ENCODE results near the gene TMEM208. TPM values are rescaled to one million over a fixed set of nuclear protein-coding genes. Genes with fewer than 3 reads are reported as not detected.

Gene TMEM208
- total RNA-seq, 4 donors from 2014 or later, result 33.0 to 45.4 (median 40.8) TPM

- no peak for ATAC-seq (ENCODE audit: low FRiP score)
- no peak for TF ChIP-seq CTCF (IDR thresholded peaks at IDR 0.05)
Observed at GRCh38 chr16:67229906-67230808, 3.2 kb downstream of the TMEM208 start.

GRCh38 chr16:67230809-67231660 lies 4.1 kb downstream of the TMEM208 start:
- DNase-seq (ENCODE audit: low spot score) (no peak), ATAC-seq (ENCODE audit: low FRiP score) (no peak)

More at GRCh38 chr16:67229906-67230808, 3.2 kb downstream of the TMEM208 start:
- no peak for DNase-seq (ENCODE audit: low spot score)

GRCh38 chr16:67233596-67233995 lies 6.7 kb downstream of the TMEM208 start:
- DNase-seq (ENCODE audit: low spot score), result no peak
- ATAC-seq (ENCODE audit: low FRiP score), result no peak
- no peak for TF ChIP-seq CTCF (IDR thresholded peaks at IDR 0.05)

More at GRCh38 chr16:67230809-67231660, 4.1 kb downstream of the TMEM208 start:
- TF ChIP-seq CTCF (IDR thresholded peaks at IDR 0.05), result no peak

- ATAC-seq (ENCODE audit: low FRiP score) (no peak), DNase-seq (ENCODE audit: low spot score) (no peak)
- no peak for TF ChIP-seq CTCF (IDR thresholded peaks at IDR 0.05)
Observed at GRCh38 chr16:67234180-67234597, 7.3 kb downstream of the TMEM208 start.

- DNase-seq (ENCODE audit: low spot score), result no peak
- ATAC-seq (ENCODE audit: low FRiP score), result no peak
- TF ChIP-seq CTCF (IDR thresholded peaks at IDR 0.05), result no peak
Observed at GRCh38 chr16:67235816-67236562, 9.1 kb downstream of the TMEM208 start.

- ATAC-seq (ENCODE audit: low FRiP score) (no peak), DNase-seq (ENCODE audit: low spot score) (no peak)
Observed at GRCh38 chr16:67236563-67237395, 9.8 kb downstream of the TMEM208 start.

More at GRCh38 chr16:67236563-67237395, 9.8 kb downstream of the TMEM208 start:
- no peak for TF ChIP-seq CTCF (IDR thresholded peaks at IDR 0.05)

All from omental fat pad (tissue), 4 donors.